Fibroblast of peridontal ligament (primary cell): ENCODE measurements around the gene C11orf21.
"Not testable (repeated sequence)": the region's sequence is repeated elsewhere in the genome, so short reads cannot be mapped to it uniquely, and the experiment has no call there.

Experiments
- DNase-seq: peaks from one replicate; pipeline ENCODE4 v3.0.0-alpha.2; 2010; ENCODE audit errors: extremely low read depth

C11orf21 gene

GRCh38 chr11:2296913-2297622 lies 4.7 kb downstream of the C11orf21 start:
- DNase-seq = no peak

- DNase-seq = no peak
These were observed 5.5 kb downstream of the C11orf21 start for GRCh38 chr11:2295971-2296912.

GRCh38 chr11:2294926-2295290 lies 6.8 kb downstream of the C11orf21 start:
- DNase-seq = no peak

- no peak for DNase-seq
These were observed 7.5 kb downstream of the C11orf21 start for GRCh38 chr11:2293984-2294925.

- no peak for DNase-seq
These were observed 8.2 kb downstream of the C11orf21 start for GRCh38 chr11:2293531-2293971.

GRCh38 chr11:2290351-2290841 lies 11.3 kb downstream of the C11orf21 start:
- no peak for DNase-seq

- no peak for DNase-seq
These were observed 11.9 kb downstream of the C11orf21 start for GRCh38 chr11:2289859-2290258.

- no peak for DNase-seq
These were observed 12.4 kb downstream of the C11orf21 start for GRCh38 chr11:2289350-2289749.

- DNase-seq = no peak
These were observed 14.6 kb downstream of the C11orf21 start for GRCh38 chr11:2287091-2287490.

- DNase-seq = not testable (repeated sequence)
These were observed 15.4 kb downstream of the C11orf21 start for GRCh38 chr11:2286350-2286749.

GRCh38 chr11:2280208-2280607 lies 21.5 kb downstream of the C11orf21 start:
- DNase-seq = no peak

GRCh38 chr11:2277933-2278523 lies 23.7 kb downstream of the C11orf21 start:
- no peak for DNase-seq

- no peak for DNase-seq
These were observed 24.7 kb downstream of the C11orf21 start for GRCh38 chr11:2277008-2277346.

- DNase-seq = no peak
These were observed 25.3 kb downstream of the C11orf21 start for GRCh38 chr11:2276280-2277007.

- DNase-seq = no peak
These were observed 26.1 kb downstream of the C11orf21 start for GRCh38 chr11:2275334-2276279.

GRCh38 chr11:2273771-2274170 lies 27.9 kb downstream of the C11orf21 start:
- DNase-seq = no peak

- DNase-seq = no peak
These were observed 28.4 kb downstream of the C11orf21 start for GRCh38 chr11:2273311-2273710.

GRCh38 chr11:2272946-2273280 lies 28.8 kb downstream of the C11orf21 start:
- no peak for DNase-seq

- no peak for DNase-seq
These were observed 29.3 kb downstream of the C11orf21 start for GRCh38 chr11:2272228-2272945.
